DND-41 (cell line): ENCODE data around the gene INF2.

ENCODE experiments used
- ATAC-seq: fragments of 200-7000 bp; cut with Tn5 transposase; 3 replicates; pipeline ENCODE4 v1.9.1; 2021; ENCODE audit warnings: low read depth; ENCODE audit not compliant: insufficient read depth
- DNase-seq: peaks from one replicate; pipeline ENCODE4 v3.0.0-alpha.2; 2020
- H2AFZ ChIP-seq: 2 replicates; pipeline ENCODE4 v1.6.0; 2012; ENCODE audit warnings: low read depth, low read length
- H3K27ac ChIP-seq: 2 replicates; pipeline ENCODE4 v1.5.1; 2012; ENCODE audit warnings: low read length, inconsistent platforms
- H3K27me3 ChIP-seq: fragments of 200-600 bp; sonication (generic); 2 replicates; pipeline ENCODE4 v1.6.0; 2012; ENCODE audit warnings: low read length, mild to moderate bottlenecking, inconsistent platforms; ENCODE audit not compliant: insufficient read depth, poor library complexity
- H3K36me3 ChIP-seq: 2 replicates; pipeline ENCODE4 v1.5.1; 2012; ENCODE audit warnings: low read length, inconsistent platforms; ENCODE audit not compliant: insufficient read depth
- H3K4me1 ChIP-seq: 2 replicates; pipeline ENCODE4 v1.5.1; 2012; ENCODE audit warnings: mild to moderate bottlenecking, low read length; ENCODE audit not compliant: insufficient read depth
- H3K4me2 ChIP-seq: 2 replicates; pipeline ENCODE4 v1.6.0; 2012; ENCODE audit warnings: mild to moderate bottlenecking, moderate library complexity, low read length, inconsistent platforms; ENCODE audit not compliant: insufficient read depth
- H3K4me3 ChIP-seq, 2 experiments: fragments of 200-600 bp in 1 of 2; shearing (Covaris generic) in 1 of 2; 2 replicates each; pipeline ENCODE4 v1.5.1; 2012 to 2016; ENCODE audit warnings: inconsistent platforms in 2 of 2, low read length in 2 of 2, mild to moderate bottlenecking in 2 of 2, low read depth in 1 of 2, moderate library complexity in 1 of 2
- H3K79me2 ChIP-seq: 2 replicates; pipeline ENCODE4 v1.6.0; 2012; ENCODE audit warnings: low read length, inconsistent platforms; ENCODE audit not compliant: insufficient read depth
- H3K9ac ChIP-seq: 2 replicates; pipeline ENCODE4 v1.6.0; 2012; ENCODE audit warnings: low read depth, mild to moderate bottlenecking, inconsistent platforms, low read length, moderate library complexity
- H3K9me3 ChIP-seq: 2 replicates; pipeline ENCODE4 v1.5.1; 2012; ENCODE audit warnings: low read length, moderate library complexity, mild to moderate bottlenecking, inconsistent platforms; ENCODE audit not compliant: insufficient read depth, severe bottlenecking
- H4K20me1 ChIP-seq: 2 replicates; pipeline ENCODE4 v1.6.0; 2012; ENCODE audit warnings: low read length; ENCODE audit not compliant: insufficient read depth
- EZH2 ChIP-seq: IDR thresholded peaks from 3 replicates; pipeline ENCODE4 v1.6.1; 2012; ENCODE audit warnings: borderline replicate concordance, low read depth, mild to moderate bottlenecking, moderate library complexity, low read length, inconsistent platforms; ENCODE audit not compliant: severe bottlenecking
- TF ChIP-seq, protein P1 (sequence below): IDR thresholded peaks from 2 replicates; pipeline ENCODE4 v1.5.1; 2012; ENCODE audit warnings: borderline replicate concordance, low read length, moderate library complexity, mild to moderate bottlenecking; ENCODE audit not compliant: poor library complexity, severe bottlenecking; ENCODE audit errors: extremely low read depth

INF2 gene

DNA sequence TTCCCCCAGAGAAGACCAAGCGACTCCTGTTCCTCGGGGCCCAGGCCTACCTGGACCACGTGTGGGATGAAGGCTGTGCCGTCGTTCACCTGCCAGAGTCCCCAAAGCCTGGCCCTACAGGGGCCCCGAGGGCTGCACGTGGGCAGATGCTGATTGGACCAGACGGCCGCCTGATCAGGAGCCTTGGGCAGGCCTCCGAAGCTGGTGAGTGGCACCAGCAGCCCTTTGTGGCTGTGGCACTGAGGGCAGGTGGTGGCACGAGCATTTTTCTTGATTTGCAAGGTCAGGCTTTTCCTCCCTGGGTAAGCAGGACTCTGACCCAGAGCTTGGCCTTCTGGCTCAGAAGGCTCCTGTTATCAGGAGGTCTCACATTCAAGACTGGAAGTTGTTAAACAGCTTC, 66.2 kb downstream of the INF2 start:
- Histone ChIP-seq H3K4me1 (peaks cover 55% of the 10 kb centered on the region), H3K9ac (peak overlapping the region; percentile 82), H3K79me2 (peaks cover 75% of the 10 kb centered on the region), H2AFZ (no peak overlapping the region), H3K4me2 (peak overlapping the region; percentile 86; the same call in 1 of the 2 replicates), H3K27me3 (no peaks in the 10 kb centered on the region), H3K27ac (no peak overlapping the region), H3K36me3 (peaks cover 65% of the 10 kb centered on the region), H3K9me3 (no peaks in the 10 kb centered on the region), H4K20me1 (peaks cover 70% of the 10 kb centered on the region), H3K4me3 (peak overlapping the region in 1 of 2 experiments; percentile 89; a peak in 1 of 4 replicates)
- TF ChIP-seq, protein P1, sequence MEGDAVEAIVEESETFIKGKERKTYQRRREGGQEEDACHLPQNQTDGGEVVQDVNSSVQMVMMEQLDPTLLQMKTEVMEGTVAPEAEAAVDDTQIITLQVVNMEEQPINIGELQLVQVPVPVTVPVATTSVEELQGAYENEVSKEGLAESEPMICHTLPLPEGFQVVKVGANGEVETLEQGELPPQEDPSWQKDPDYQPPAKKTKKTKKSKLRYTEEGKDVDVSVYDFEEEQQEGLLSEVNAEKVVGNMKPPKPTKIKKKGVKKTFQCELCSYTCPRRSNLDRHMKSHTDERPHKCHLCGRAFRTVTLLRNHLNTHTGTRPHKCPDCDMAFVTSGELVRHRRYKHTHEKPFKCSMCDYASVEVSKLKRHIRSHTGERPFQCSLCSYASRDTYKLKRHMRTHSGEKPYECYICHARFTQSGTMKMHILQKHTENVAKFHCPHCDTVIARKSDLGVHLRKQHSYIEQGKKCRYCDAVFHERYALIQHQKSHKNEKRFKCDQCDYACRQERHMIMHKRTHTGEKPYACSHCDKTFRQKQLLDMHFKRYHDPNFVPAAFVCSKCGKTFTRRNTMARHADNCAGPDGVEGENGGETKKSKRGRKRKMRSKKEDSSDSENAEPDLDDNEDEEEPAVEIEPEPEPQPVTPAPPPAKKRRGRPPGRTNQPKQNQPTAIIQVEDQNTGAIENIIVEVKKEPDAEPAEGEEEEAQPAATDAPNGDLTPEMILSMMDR: no peak
- TF ChIP-seq EZH2: no peak
- ATAC-seq: no peak
- DNase-seq: no peak

DNA sequence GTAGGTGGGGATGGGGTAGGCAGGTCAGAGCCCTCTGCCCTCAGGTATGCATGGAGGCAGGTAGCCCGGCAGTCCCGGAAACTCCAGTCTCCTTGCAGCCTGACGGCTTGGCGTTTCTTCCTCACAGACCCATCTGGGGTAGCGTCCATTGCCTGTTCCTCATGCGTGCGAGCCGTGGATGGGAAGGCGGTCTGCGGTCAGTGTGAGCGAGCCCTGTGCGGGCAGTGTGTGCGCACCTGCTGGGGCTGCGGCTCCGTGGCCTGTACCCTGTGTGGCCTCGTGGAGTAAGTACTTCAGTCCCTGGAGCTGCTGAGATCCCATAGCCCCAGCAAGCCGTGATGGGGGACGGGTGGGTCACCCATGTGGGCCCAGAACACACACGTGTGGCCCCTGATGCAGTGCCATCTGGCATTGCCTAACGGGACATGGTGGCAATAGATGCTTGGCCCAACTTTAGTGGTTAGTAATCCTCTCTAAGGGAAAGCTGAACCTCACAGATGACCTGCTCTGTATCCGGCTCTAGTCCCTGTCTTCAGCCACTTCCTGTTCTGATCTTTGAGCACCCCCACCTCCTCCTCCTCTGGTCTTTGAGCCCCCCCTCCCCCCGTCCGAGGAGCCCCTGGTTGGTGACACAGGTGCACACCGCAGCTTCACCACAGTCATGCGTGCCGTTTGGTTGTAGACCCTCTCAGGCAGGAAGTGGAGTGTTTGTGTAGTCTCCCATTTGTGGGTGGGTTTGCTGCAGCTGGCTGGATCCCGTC, 67.2 kb downstream of the INF2 start:
- peak overlapping the region; percentile 35 for H3K9ac ChIP-seq
- peak overlapping the region; percentile 72 for H3K27ac ChIP-seq
- peak overlapping the region; percentile 86 for H3K4me2 ChIP-seq

DNA sequence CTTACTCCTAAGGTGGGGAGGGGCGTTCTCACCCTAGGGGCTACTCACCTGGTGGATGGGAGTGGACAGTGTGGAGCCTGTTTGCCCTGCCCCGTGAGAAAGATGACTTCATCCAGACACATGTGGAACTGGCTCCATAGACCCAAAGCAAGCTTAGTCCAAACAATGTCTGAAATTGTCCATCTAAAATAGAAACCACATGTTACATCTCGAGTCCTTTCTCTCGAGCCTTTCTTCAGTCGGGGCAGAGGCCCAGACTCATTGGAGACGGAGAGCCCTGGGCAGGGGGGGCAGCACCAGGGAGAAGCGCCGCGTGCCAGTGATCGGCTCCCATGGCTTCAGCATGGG, 67.8 kb downstream of the INF2 start:
- H3K4me1 ChIP-seq: peaks cover 47% of the 10 kb centered on the region
- peaks cover 79% of the 10 kb centered on the region for H4K20me1 ChIP-seq
- DNase-seq (no peak), ATAC-seq (no peak)
- peak overlapping the region; percentile 86 for H3K4me2 ChIP-seq
- peak overlapping the region; percentile 72 for H3K27ac ChIP-seq
- TF ChIP-seq EZH2: no peak
- TF ChIP-seq, protein P1: no peak
- H3K36me3 ChIP-seq: peaks cover 77% of the 10 kb centered on the region
- no peaks in the 10 kb centered on the region for H3K27me3 ChIP-seq
- peaks cover 72% of the 10 kb centered on the region for H3K79me2 ChIP-seq
- H3K9ac ChIP-seq: peak overlapping the region; percentile 35
- H3K9me3 ChIP-seq: no peaks in the 10 kb centered on the region
- no peak overlapping the region for H3K4me3 ChIP-seq
- H2AFZ ChIP-seq: no peak overlapping the region

More for the DNA sequence above, 67.2 kb downstream of the INF2 start:
- Histone ChIP-seq H3K9me3 (no peaks in the 10 kb centered on the region), H4K20me1 (peaks cover 79% of the 10 kb centered on the region), H3K79me2 (peaks cover 75% of the 10 kb centered on the region), H3K4me1 (peaks cover 53% of the 10 kb centered on the region), H3K4me3 (0 out of 4 replicates have a peak overlapping the region, but pooled peaks of 1 of the 2 experiments have one; percentile 33), H2AFZ (no peak overlapping the region), H3K36me3 (peaks cover 74% of the 10 kb centered on the region), H3K27me3 (no peaks in the 10 kb centered on the region)
- DNase-seq: peak; percentile 82
- TF ChIP-seq EZH2: no peak
- TF ChIP-seq, protein P1: no peak
- ATAC-seq: peak; percentile 18
